Spleen (tissue), 7 donors: ENCODE measurements around the gene ASPN.

ENCODE experiments used
- CTCF ChIP-seq, 11 experiments: fragments of 200-600 bp in 7 of 11; fragments of 450-650 bp in 4 of 11; sonication (generic) in 4 of 11; IDR thresholded peaks in 8 of 11; conservative IDR thresholded peaks in 3 of 11; 1 replicate in 7 of 11; 2 replicates in 4 of 11; pipeline versions ENCODE4 v1.4.0 to v1.8.0; 2016 to 2021; ENCODE audit warnings: antibody characterized with exemption in 11 of 11, inconsistent platforms in 4 of 11, mild to moderate bottlenecking in 1 of 11
- POLR2AphosphoS5 ChIP-seq, 3 donors: sonication (generic); formaldehyde crosslinking; IDR thresholded peaks; one replicate each; pipeline ENCODE4 v1.5.1; 2017; ENCODE audit warnings: antibody characterized with exemption in 3 of 3
- donor health status: DM: no; HTN: no; CAD: no; lungs with moderate emphysema.
- donor health status: DM: no; HTN: no; CAD: no.
- donor health status: DM: no; HTN: no; CAD: no.

GRCh38 chr9:92500725-92501124 is 18.4 kb upstream of the ASPN start:
- TF ChIP-seq CTCF (IDR thresholded peaks at IDR 0.05 in 8 of 11, conservative IDR thresholded peaks at IDR 0.05 in 3 of 11) (no peak), POLR2AphosphoS5 (IDR thresholded peaks at IDR 0.05) (no peak)
